Hippocampal formation (tissue), 2 donors: ENCODE results near the gene BORCS6.
"Not testable (repeated sequence)": the region's sequence is repeated elsewhere in the genome, so short reads cannot be mapped to it uniquely, and the experiment has no call there.

Source experiments
- DNase-seq, 2 donors: peaks; one replicate each; lab custom pipeline; 2025; lab: John Stamatoyannopoulos, UW

BORCS6 gene

DNA sequence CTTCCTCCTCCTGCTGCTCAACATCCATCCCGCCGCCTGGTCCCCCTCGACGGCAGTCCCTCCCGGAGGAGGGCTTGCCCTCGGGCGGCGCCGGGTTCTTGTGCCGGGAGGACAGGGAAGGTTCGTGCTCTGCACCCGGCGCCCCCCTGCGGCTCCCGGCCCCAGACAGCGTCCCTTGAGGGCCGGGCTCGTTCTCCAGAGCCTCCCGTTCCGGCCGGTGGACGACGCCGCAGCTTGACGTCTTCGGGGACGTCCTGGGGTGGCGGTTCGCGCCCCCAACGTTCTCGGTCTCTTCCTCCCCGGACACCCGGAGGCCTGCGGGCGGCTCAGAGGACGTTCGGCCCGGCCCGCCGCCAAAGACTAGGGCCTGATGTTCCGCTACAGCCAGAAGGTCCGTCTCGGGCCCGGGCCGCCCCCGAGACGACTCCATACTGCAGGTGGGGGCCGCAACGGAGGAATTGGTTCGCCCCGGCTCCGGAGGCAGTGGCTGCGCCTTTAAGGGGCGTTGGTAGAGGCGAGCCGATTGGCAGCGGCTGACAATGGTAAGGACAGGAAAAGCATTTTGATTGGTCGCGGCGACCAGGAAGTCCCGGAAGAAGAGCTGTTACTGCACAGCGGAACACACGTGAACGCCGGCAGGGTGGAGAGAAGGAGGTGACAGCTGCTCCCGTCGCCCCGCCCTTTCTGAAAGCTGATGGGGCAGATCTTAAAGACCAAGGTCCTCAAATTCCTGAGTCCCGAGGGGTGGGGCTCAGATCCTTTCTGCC, at the start of gene BORCS6:
Gene BORCS6 (minus strand): TSS at position 470 of the 767 bp plus-strand sequence. CDS start 40 bp downstream, at position 430.
- peak; percentile 98 to 99 for DNase-seq

DNA sequence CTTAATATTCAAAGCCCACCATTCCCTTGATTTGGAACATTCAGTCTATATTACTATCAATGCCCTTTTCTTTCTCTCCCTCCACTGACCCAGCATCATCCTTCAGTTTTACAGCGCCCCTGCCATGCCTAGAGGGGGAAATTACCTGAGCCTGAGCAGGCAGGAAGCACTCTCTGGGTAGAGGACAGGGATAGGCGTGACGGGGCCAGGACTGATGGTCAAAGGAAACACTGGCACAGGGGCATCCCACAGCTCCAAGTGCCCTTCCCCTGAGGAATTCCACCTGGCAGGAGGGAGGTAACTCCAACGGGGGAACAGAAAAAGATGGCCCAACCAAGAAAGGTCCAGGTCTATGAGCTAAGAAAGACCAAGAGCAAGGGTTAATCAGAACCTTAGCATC, 47.9 kb upstream of the BORCS6 start:
- DNase-seq, result no peak

GRCh38 chr17:8237175-8237574, 47.2 kb upstream of the BORCS6 start:
- DNase-seq, result no peak

- no peak for DNase-seq
Measured at GRCh38 chr17:8235676-8236075, 45.7 kb upstream of the BORCS6 start.

GRCh38 chr17:8234361-8235270, 44.6 kb upstream of the BORCS6 start:
- no peak for DNase-seq

DNA sequence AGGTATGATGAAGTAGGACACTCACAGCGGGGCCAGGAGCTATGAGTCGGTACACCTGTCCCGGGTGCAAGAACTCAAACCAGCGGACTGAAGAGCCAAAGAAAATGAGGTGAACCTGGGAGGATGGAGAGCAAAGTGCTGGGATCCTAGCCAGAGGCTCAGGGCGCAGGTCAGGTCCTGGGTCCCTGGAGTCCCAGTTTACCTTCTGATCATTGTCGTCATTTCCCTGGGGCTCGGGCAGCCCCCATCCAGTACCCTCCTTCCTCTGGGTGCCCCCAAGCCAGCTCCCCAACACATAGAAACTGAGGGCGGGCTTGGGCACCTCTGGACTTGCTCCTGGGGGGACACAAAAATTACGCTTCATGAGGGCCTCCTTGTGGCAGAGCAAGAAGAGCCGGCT, 41.7 kb upstream of the BORCS6 start:
- no peak for DNase-seq

- DNase-seq, result no peak
Measured at GRCh38 chr17:8227238-8227581, 37.2 kb upstream of the BORCS6 start.

GRCh38 chr17:8226536-8227237, 36.7 kb upstream of the BORCS6 start:
- peak; percentile 70 to 76 for DNase-seq

- peak; percentile 56 to 60 for DNase-seq
Measured at GRCh38 chr17:8225813-8226535, 36.0 kb upstream of the BORCS6 start.

- DNase-seq, result no peak
Measured at GRCh38 chr17:8224891-8225812, 35.2 kb upstream of the BORCS6 start.

- peak in 1 of 2 donors; percentile 67 for DNase-seq
Measured at GRCh38 chr17:8223356-8224126, 33.6 kb upstream of the BORCS6 start.

- peak; percentile 88 for DNase-seq
Measured at GRCh38 chr17:8222630-8223355, 32.8 kb upstream of the BORCS6 start.

- DNase-seq, result peak in 1 of 2 donors; percentile 74
Measured at GRCh38 chr17:8222380-8222629, 32.3 kb upstream of the BORCS6 start.

DNA sequence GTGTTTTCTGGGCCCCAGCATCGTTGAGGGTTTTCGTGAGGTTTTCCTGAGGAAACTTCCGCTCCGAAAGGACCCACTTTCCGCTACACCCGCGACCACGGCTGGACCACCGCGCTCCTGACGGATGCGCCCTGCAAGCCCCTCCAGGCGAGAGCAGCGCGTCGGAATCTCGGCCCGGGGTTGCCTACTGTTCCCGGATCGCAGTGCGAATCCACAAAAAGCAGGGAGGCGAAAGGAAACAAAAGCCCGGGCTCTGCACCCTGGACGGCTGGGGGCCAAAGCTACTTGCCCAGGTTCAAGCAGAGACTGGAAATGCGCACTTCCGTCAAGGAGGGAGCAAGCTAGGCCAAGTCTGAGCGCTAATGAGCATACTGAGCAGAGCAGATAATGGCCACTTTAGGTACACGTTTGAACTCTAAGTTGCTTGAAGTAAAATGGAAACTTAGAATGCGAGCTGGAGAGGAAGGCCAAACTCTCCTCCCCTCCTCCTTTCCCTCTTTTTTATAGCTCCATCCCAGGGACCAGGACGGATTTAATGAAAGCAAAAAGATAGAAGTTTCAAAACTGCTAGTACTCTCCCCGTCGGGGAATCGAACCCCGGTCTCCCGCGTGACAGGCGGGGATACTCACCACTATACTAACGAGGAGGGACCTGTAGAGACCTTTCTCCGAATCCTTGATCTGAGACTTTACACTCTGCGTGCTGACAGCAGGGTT, 31.8 kb upstream of the BORCS6 start:
- peak; percentile 81 to 89 for DNase-seq

DNA sequence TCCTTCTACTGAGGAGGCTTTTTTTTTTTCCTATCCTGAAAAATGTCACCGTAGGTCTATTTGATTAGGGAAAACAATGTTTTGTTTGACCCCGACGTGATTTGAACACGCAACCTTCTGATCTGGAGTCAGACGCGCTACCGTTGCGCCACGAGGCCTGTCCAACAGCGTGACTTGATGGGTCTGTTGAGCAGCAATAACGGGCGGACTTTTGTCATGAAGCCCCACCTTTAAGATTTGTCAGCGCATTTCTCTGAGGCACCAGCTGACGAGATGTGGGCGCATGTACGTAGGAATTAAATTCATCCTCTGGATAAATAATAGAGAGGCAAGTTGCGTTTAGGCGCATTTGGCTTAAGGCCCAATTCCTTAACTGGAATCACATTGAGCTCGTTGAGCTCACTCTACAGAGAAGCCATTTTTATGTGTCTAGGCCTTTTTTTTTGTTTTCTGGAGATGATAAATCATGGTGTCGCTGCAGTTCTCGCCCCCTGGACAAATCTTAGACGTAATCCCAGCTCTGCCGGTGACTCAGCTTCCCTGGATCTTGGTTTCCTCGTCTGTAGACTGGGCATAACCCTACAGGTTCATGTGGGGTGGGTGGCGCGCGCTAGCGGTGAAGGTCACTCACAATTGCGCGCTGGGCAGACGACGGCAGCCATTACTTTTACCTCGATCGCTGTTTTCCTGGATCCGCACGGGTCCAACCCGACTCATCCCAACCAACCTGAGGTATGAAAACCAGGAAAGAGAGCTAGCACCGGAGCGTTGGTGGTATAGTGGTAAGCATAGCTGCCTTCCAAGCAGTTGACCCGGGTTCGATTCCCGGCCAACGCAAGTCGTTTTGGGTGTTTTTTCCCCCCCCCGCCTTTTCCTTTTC, 31.0 kb upstream of the BORCS6 start:
- DNase-seq, result peak; percentile 81 to 89

- DNase-seq, result not testable (repeated sequence)
Measured at GRCh38 chr17:8214000-8214399, 24.0 kb upstream of the BORCS6 start.

DNA sequence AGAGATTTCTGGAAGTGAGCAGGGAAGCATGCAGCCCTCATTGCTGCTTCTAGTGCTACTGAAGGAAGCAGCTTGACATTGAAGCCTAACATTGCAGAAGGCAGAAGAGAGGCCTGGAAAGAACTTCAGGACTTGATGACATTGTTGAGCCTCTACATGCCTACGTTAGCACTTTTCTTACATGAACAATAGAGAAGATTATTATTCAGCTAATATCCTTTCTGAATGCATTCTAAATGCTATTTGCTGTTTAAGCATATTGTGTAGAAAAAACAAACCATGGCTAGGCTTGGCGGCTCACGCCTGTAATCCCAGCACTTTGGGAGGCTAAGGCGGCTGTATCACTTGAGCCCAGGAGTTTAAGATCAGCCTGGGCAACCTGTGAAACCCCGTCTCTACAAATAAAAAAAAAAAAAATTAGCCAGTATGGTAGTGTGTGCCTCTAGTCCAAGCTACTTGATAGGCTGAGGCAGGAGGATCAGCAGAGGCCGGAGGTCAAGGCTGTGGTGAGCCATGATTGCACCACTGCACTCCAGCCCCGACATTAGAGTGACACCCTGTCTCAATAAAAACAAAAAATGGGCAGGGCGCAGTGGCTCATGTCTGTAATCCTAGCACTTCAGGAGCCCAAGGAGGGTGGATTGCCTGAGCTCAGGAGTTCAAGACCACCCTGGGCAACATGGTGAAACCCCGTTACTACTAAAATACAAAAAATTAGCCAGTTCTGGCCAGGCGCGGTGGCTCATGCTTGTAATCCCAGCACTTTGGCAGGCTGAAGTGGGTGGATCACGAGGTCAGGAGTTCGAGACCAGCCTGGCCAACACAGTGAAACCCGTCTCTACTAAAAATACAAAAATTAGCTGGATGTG, 22.6 kb upstream of the BORCS6 start:
- no peak for DNase-seq
